H9 (cell line): ENCODE results near the gene SLC11A1. TPM values are rescaled to one million over a fixed set of nuclear protein-coding genes. Genes with fewer than 3 reads are reported as not detected.

ENCODE experiments used
- DNase-seq: peaks from one replicate; pipeline ENCODE4 v3.0.0-alpha.2; 2017
- H2AFZ ChIP-seq: one replicate; pipeline ENCODE4 v1.6.1; 2013; ENCODE audit warnings: mild to moderate bottlenecking, low read length, control low read depth, moderate library complexity
- H2AK5ac ChIP-seq: 2 replicates; pipeline ENCODE4 v1.6.1; 2013; ENCODE audit warnings: low read length, control low read depth, mixed read lengths; ENCODE audit not compliant: insufficient read length
- H2BK120ac ChIP-seq: one replicate; pipeline ENCODE4 v1.6.1; 2013; ENCODE audit warnings: low read depth, mild to moderate bottlenecking, low read length, control low read depth, inconsistent platforms; ENCODE audit not compliant: poor library complexity, severe bottlenecking
- H2BK12ac ChIP-seq: 2 replicates; pipeline ENCODE4 v1.6.1; 2013; ENCODE audit warnings: low read length, control low read depth, mixed read lengths, low read depth; ENCODE audit not compliant: insufficient read length
- H2BK15ac ChIP-seq: 2 replicates; pipeline ENCODE4 v1.6.1; 2013; ENCODE audit warnings: low read depth, low read length, control low read depth
- H2BK20ac ChIP-seq: one replicate; pipeline ENCODE4 v1.6.1; 2013; ENCODE audit warnings: low read depth, mild to moderate bottlenecking, low read length, control low read depth, inconsistent platforms; ENCODE audit not compliant: poor library complexity, severe bottlenecking
- H2BK5ac ChIP-seq: 2 replicates; pipeline ENCODE4 v1.6.1; 2013; ENCODE audit warnings: low read length, control low read depth, mixed read lengths; ENCODE audit not compliant: insufficient read length
- H3K14ac ChIP-seq: 2 replicates; pipeline ENCODE4 v1.6.1; 2013; ENCODE audit warnings: low read length, control low read depth; ENCODE audit not compliant: insufficient read depth
- H3K18ac ChIP-seq: 2 replicates; pipeline ENCODE4 v1.6.1; 2013; ENCODE audit warnings: low read depth, mild to moderate bottlenecking, mixed read lengths, low read length, control low read depth; ENCODE audit not compliant: insufficient read length
- H3K23ac ChIP-seq: 2 replicates; pipeline ENCODE4 v1.6.1; 2013; ENCODE audit warnings: low read length, control low read depth, mixed read lengths, low read depth; ENCODE audit not compliant: insufficient read length
- H3K23me2 ChIP-seq: 2 replicates; pipeline ENCODE4 v1.6.1; 2013; ENCODE audit warnings: low read depth, mild to moderate bottlenecking, mixed read lengths, low read length, control low read depth; ENCODE audit not compliant: insufficient read length, poor library complexity, severe bottlenecking
- H3K27ac ChIP-seq: 2 replicates; pipeline ENCODE4 v1.5.1; 2013; ENCODE audit warnings: low read length, control low read depth, mixed read lengths, low read depth; ENCODE audit not compliant: insufficient read length
- H3K27me3 ChIP-seq: 2 replicates; pipeline ENCODE4 v1.6.1; 2013; ENCODE audit warnings: low read length, control low read depth, inconsistent platforms; ENCODE audit not compliant: insufficient read depth
- H3K4ac ChIP-seq: 2 replicates; pipeline ENCODE4 v1.6.1; 2013; ENCODE audit warnings: low read depth, mild to moderate bottlenecking, control low read depth, inconsistent platforms, low read length, moderate library complexity
- H3K4me1 ChIP-seq: 2 replicates; pipeline ENCODE4 v1.6.1; 2013; ENCODE audit warnings: low read length, control low read depth, inconsistent platforms; ENCODE audit not compliant: insufficient read depth
- H3K4me2 ChIP-seq: 2 replicates; pipeline ENCODE4 v1.6.1; 2013; ENCODE audit warnings: low read length, control low read depth, mixed read lengths; ENCODE audit not compliant: insufficient read length, insufficient read depth
- H3K56ac ChIP-seq: 2 replicates; pipeline ENCODE4 v1.6.1; 2013; ENCODE audit warnings: low read depth, mild to moderate bottlenecking, mixed read lengths, low read length, control low read depth; ENCODE audit not compliant: insufficient read length
- H3K79me1 ChIP-seq: 2 replicates; pipeline ENCODE4 v1.6.1; 2013; ENCODE audit warnings: low read depth, mild to moderate bottlenecking, moderate library complexity, low read length, control low read depth, inconsistent platforms; ENCODE audit not compliant: insufficient read depth, poor library complexity, severe bottlenecking
- H3K79me2 ChIP-seq: 2 replicates; pipeline ENCODE4 v1.6.1; 2013; ENCODE audit warnings: low read length, control low read depth, inconsistent platforms; ENCODE audit not compliant: insufficient read depth
- H3K9ac ChIP-seq: 2 replicates; pipeline ENCODE4 v1.6.1; 2013; ENCODE audit warnings: low read length, control low read depth, mixed read lengths; ENCODE audit not compliant: insufficient read length; ENCODE audit errors: extremely low read depth
- H3K9me3 ChIP-seq: one replicate; pipeline ENCODE4 v1.6.1; 2013; ENCODE audit warnings: low read depth, low read length, inconsistent platforms; ENCODE audit not compliant: control insufficient read depth
- H3T11ph ChIP-seq: one replicate; pipeline ENCODE4 v1.6.1; 2013; ENCODE audit warnings: mild to moderate bottlenecking, low read length, control low read depth, inconsistent platforms
- H4K20me1 ChIP-seq: one replicate; pipeline ENCODE4 v1.6.1; 2013; ENCODE audit not compliant: control insufficient read depth, insufficient read length, insufficient read depth
- H4K5ac ChIP-seq: 2 replicates; pipeline ENCODE4 v1.6.1; 2013; ENCODE audit warnings: low read depth, mild to moderate bottlenecking, mixed read lengths, low read length, control low read depth; ENCODE audit not compliant: insufficient read length
- H4K8ac ChIP-seq: replicated peaks from 2 replicates; pipeline ENCODE4 v1.6.1; 2013; ENCODE audit warnings: low read length, control low read depth, mixed read lengths, low read depth; ENCODE audit not compliant: insufficient read length
- H4K91ac ChIP-seq: 2 replicates; pipeline ENCODE4 v1.6.1; 2013; ENCODE audit warnings: low read depth, mild to moderate bottlenecking, moderate library complexity, mixed read lengths, low read length, control low read depth; ENCODE audit not compliant: insufficient read length
- H3K27ac Mint-ChIP-seq, 3 experiments: 2 replicates in 2 of 3; 3 replicates in 1 of 3; pipeline ENCODE4 v1.8.0; 2020 to 2021; ENCODE audit warnings: mixed read lengths in 3 of 3, mild to moderate bottlenecking in 1 of 3, moderate library complexity in 1 of 3
- H3K27me3 Mint-ChIP-seq: 2 replicates; pipeline ENCODE4 v1.8.0; 2021; ENCODE audit warnings: low read depth, mild to moderate bottlenecking, moderate library complexity, mixed read lengths
- H3K36me3 Mint-ChIP-seq, 3 experiments: 2 replicates in 2 of 3; 3 replicates in 1 of 3; pipeline ENCODE4 v1.8.0; 2020 to 2021; ENCODE audit warnings: low read depth in 3 of 3, mixed read lengths in 3 of 3; ENCODE audit not compliant: insufficient read depth in 1 of 3
- H3K4me1 Mint-ChIP-seq, 2 experiments: 2 replicates each; pipeline ENCODE4 v1.8.0; 2020; ENCODE audit warnings: mixed read lengths in 2 of 2
- H3K4me3 Mint-ChIP-seq, 2 experiments: 2 replicates in 1 of 2; 3 replicates in 1 of 2; pipeline ENCODE4 v1.8.0; 2020 to 2021; ENCODE audit warnings: mild to moderate bottlenecking in 2 of 2, mixed read lengths in 2 of 2, moderate library complexity in 1 of 2
- H3K9me3 Mint-ChIP-seq, 2 experiments: 2 replicates in 1 of 2; 3 replicates in 1 of 2; pipeline ENCODE4 v1.8.0; 2020; ENCODE audit warnings: mild to moderate bottlenecking in 2 of 2, mixed read lengths in 2 of 2, moderate library complexity in 1 of 2
- WGBS: extraction: QIAGEN DNeasy Blood & Tissue Kit; methylation state at CpG from one replicate; pipeline ENCODE4 v1.1.7; 2013; ENCODE audit warnings: missing lambda C conversion rate, low lambda C conversion rate, mixed read lengths; ENCODE audit not compliant: insufficient read length; ENCODE audit errors: extremely low coverage; 5-methylcytosine and 5-hydroxymethylcytosine counted together
- total RNA-seq: library from RNA; stranded (reverse); gene quantifications from 2 replicates; pipeline ENCODE4 v1.2.1, GENCODE V29; 2021
- TF ChIP-seq, protein P1 (sequence below): fragments of 200-600 bp; sonication (generic); conservative IDR thresholded peaks from 3 replicates; pipeline ENCODE4 v1.8.0; 2021; ENCODE audit warnings: antibody characterized with exemption, mild to moderate bottlenecking

SLC11A1 gene
- total RNA-seq, 1 experiment from 2014 or later, result 0.11 TPM

DNA sequence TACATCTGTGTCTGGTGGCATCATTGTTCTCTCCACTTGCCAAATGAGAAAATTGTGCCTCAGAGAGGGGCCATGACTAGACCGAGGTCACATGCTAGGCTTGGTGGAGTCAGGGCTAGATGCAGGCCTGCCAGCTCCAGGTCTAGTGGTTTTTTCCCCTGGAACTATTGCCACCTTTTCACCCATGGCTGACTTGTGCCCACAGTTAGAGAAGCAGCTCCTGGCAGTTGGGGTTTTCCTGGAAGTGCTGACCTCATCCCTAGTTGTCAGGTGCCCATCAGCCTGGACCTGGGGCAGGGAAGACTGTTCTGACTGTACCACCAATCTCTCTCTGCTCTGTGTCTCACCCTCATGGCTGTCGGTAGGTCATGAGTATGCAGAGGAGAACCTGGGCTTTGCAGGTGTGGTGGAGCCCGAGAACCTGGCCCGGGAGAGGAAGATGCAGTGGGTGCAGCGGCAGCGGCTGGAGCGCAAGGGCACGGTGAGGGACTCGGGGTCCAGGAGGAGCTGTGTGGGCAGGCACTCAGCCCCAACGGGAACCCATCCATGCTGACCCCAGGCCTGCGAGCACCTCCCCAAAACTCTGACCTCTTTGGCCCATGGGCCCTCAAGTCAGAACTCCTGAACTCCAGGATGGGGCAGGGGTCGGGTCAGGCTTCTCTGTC lies 37.9 kb upstream of the SLC11A1 start:
- H3K4me2 ChIP-seq, result no peak overlapping the region
- H3K23me2 ChIP-seq, result no peaks in the 10 kb centered on the region
- H2AFZ ChIP-seq, result no peak overlapping the region
- no peak overlapping the region for H2BK15ac ChIP-seq
- no peak overlapping the region for H2BK12ac ChIP-seq
- H3K23ac ChIP-seq, result no peak overlapping the region
- no peaks in the 10 kb centered on the region for H4K20me1 ChIP-seq
- no CpG with 5 or more reads among the region's 12 CpGs for WGBS
- H2BK5ac ChIP-seq, result no peak overlapping the region
- H4K5ac ChIP-seq, result no peak overlapping the region
- H2BK20ac ChIP-seq, result no peak overlapping the region
- no peaks in the 10 kb centered on the region for H3K9me3 ChIP-seq
- no peak overlapping the region for H3K4ac ChIP-seq
- H4K8ac ChIP-seq, result no peak overlapping the region
- peaks cover 5 to 8% of the 10 kb centered on the region in 2 experiments for H3K4me1 Mint-ChIP-seq
- H4K91ac ChIP-seq, result no peak overlapping the region
- no peak overlapping the region for H3K56ac ChIP-seq
- no peaks in the 10 kb centered on the region for H3K27me3 ChIP-seq
- DNase-seq, result no peak
- H3K79me2 ChIP-seq, result no peaks in the 10 kb centered on the region
- H3K36me3 Mint-ChIP-seq, result peaks cover 0 to 6% (median 2%) of the 10 kb centered on the region in 3 experiments; a peak in 4 of 7 replicates
- no peaks in the 10 kb centered on the region; the same call in 1 of the 2 replicates for H3K4me1 ChIP-seq
- H2BK120ac ChIP-seq, result no peak overlapping the region
- no peak overlapping the region; the same call in 1 of the 2 replicates for H3K14ac ChIP-seq
- H2AK5ac ChIP-seq, result no peak overlapping the region
- no peak overlapping the region; a peak in 1 of 5 replicates for H3K4me3 Mint-ChIP-seq
- TF ChIP-seq, protein P1, sequence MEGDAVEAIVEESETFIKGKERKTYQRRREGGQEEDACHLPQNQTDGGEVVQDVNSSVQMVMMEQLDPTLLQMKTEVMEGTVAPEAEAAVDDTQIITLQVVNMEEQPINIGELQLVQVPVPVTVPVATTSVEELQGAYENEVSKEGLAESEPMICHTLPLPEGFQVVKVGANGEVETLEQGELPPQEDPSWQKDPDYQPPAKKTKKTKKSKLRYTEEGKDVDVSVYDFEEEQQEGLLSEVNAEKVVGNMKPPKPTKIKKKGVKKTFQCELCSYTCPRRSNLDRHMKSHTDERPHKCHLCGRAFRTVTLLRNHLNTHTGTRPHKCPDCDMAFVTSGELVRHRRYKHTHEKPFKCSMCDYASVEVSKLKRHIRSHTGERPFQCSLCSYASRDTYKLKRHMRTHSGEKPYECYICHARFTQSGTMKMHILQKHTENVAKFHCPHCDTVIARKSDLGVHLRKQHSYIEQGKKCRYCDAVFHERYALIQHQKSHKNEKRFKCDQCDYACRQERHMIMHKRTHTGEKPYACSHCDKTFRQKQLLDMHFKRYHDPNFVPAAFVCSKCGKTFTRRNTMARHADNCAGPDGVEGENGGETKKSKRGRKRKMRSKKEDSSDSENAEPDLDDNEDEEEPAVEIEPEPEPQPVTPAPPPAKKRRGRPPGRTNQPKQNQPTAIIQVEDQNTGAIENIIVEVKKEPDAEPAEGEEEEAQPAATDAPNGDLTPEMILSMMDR, result no peak
- H3K18ac ChIP-seq, result no peak overlapping the region
- H3K9me3 Mint-ChIP-seq, result peaks cover under 1 to 2% of the 10 kb centered on the region in 2 experiments; a peak in 2 of 5 replicates
- H3K27me3 Mint-ChIP-seq, result no peaks in the 10 kb centered on the region
- no peak overlapping the region for H3K27ac ChIP-seq
- no peak overlapping the region for H3K9ac ChIP-seq
- H3K79me1 ChIP-seq, result no peaks in the 10 kb centered on the region
- no peak overlapping the region for H3K27ac Mint-ChIP-seq
- H3T11ph ChIP-seq, result no peak overlapping the region
